Panc1 (cell line): Measurements from ENCODE around the gene KRTAP10-4. TPM values are rescaled to one million over a fixed set of nuclear protein-coding genes. Genes with fewer than 3 reads are reported as not detected.
"Not testable (repeated sequence)": the region's sequence is repeated elsewhere in the genome, so short reads cannot be mapped to it uniquely, and the experiment has no call there.

Experiments
- ATAC-seq: fragments of 200-7000 bp; cut with Tn5 transposase; 2 replicates; pipeline ENCODE4 v1.9.1; 2020; ENCODE audit warnings: mild to moderate bottlenecking, moderate library complexity
- BruUV-seq: library from RNA; stranded (reverse); fragments of 400-500 nt; replicated peaks from 2 replicates; lab custom pipeline; 2021; lab: Mats Ljungman, UMichigan
- CTCF ChIA-PET: fragments of 300-600 bp; sonication (Branson Sonifier 250); formaldehyde crosslinking; loops from one replicate; lab custom pipeline; 2022; ENCODE audit warnings: antibody characterized with exemption; lab: Charles Lee
- POLR2A ChIA-PET: fragments of 300-600 bp; sonication (Branson Sonifier 250); formaldehyde crosslinking; loops from one replicate; lab custom pipeline; 2022; ENCODE audit warnings: antibody characterized with exemption; lab: Charles Lee
- DNase-seq: peaks from one replicate; pipeline ENCODE4 v3.0.0-alpha.2; 2010; ENCODE audit warnings: low read depth, low spot score
- H3K27ac ChIP-seq: 2 replicates; pipeline ENCODE4 v1.5.1; 2011; ENCODE audit warnings: mild to moderate bottlenecking, low read length, inconsistent platforms
- H3K27me3 ChIP-seq: fragments of 200-500 bp; sonication (Bioruptor generic); 2 replicates; pipeline ENCODE4 v1.6.0; 2014; ENCODE audit warnings: low read length, inconsistent platforms; ENCODE audit not compliant: control insufficient read depth, insufficient read depth
- H3K36me3 ChIP-seq: fragments of 200-500 bp; sonication (Bioruptor generic); 2 replicates; pipeline ENCODE4 v1.5.1; 2014; ENCODE audit warnings: inconsistent platforms, mild to moderate bottlenecking, low read length, moderate library complexity; ENCODE audit not compliant: control insufficient read depth, insufficient read depth
- H3K4me1 ChIP-seq: 2 replicates; pipeline ENCODE4 v1.5.1; 2011; ENCODE audit warnings: inconsistent platforms, mild to moderate bottlenecking, low read length, moderate library complexity; ENCODE audit not compliant: control insufficient read depth, insufficient read depth
- H3K4me3 ChIP-seq, 2 experiments: 2 replicates each; pipeline ENCODE4 v1.5.1; 2011 to 2012; ENCODE audit warnings: low read depth in 2 of 2, low read length in 2 of 2, mild to moderate bottlenecking in 2 of 2, inconsistent platforms in 1 of 2, moderate library complexity in 1 of 2
- H3K9me3 ChIP-seq: fragments of 200-500 bp; sonication (Bioruptor generic); 2 replicates; pipeline ENCODE4 v1.5.1; 2014; ENCODE audit warnings: low read depth, mild to moderate bottlenecking, inconsistent platforms, low read length, moderate library complexity; ENCODE audit not compliant: control insufficient read depth, insufficient read depth
- CTCF ChIP-seq: fragments of 450-650 bp; IDR thresholded peaks from 2 replicates; pipeline ENCODE4 v1.5.1; 2017; ENCODE audit warnings: mild to moderate bottlenecking
- POLR2AphosphoS5 ChIP-seq: IDR thresholded peaks from 2 replicates; pipeline ENCODE4 v1.6.1; 2012; ENCODE audit warnings: mild to moderate bottlenecking, low read depth, low read length, moderate library complexity
- REST ChIP-seq, 2 experiments: IDR thresholded peaks; 2 replicates each; pipeline ENCODE4 v1.6.1; 2011 to 2012; ENCODE audit warnings: low read depth in 2 of 2, control low read depth in 1 of 2, low read length in 1 of 2, mild to moderate bottlenecking in 1 of 2, moderate library complexity in 1 of 2; ENCODE audit not compliant: insufficient read depth in 1 of 2
- SIN3A ChIP-seq: IDR thresholded peaks from 2 replicates; pipeline ENCODE4 v1.6.1; 2012; ENCODE audit warnings: low read depth, mild to moderate bottlenecking, low read length, moderate library complexity, borderline replicate concordance; ENCODE audit not compliant: insufficient read depth
- TCF7L2 ChIP-seq: IDR thresholded peaks from 2 replicates; pipeline ENCODE4 v1.6.1; 2011; ENCODE audit warnings: mild to moderate bottlenecking, low read depth, low read length, inconsistent platforms
- in situ Hi-C: cut with HindIII; loops from 2 replicates; pipeline ENCODE4 v1.10.0; 2016; ENCODE audit warnings: low sequenced_read_pairs, low pct_unique_long_range_greater_than_20kb
- intact Hi-C: fragments of 100-400 bp; cut with micrococcal nuclease; formaldehyde crosslinking; loops from one replicate; pipeline ENCODE4 v1.10.0; 2022; ENCODE audit not compliant: unreplicated experiment
- total RNA-seq: library from RNA; stranded (reverse); gene quantifications from one replicate; pipeline ENCODE4 v1.2.1, GENCODE V29; 2021; ENCODE audit not compliant: unreplicated experiment

The KRTAP10-4 gene
- total RNA-seq, 1 experiment from 2014 or later = not detected

DNA sequence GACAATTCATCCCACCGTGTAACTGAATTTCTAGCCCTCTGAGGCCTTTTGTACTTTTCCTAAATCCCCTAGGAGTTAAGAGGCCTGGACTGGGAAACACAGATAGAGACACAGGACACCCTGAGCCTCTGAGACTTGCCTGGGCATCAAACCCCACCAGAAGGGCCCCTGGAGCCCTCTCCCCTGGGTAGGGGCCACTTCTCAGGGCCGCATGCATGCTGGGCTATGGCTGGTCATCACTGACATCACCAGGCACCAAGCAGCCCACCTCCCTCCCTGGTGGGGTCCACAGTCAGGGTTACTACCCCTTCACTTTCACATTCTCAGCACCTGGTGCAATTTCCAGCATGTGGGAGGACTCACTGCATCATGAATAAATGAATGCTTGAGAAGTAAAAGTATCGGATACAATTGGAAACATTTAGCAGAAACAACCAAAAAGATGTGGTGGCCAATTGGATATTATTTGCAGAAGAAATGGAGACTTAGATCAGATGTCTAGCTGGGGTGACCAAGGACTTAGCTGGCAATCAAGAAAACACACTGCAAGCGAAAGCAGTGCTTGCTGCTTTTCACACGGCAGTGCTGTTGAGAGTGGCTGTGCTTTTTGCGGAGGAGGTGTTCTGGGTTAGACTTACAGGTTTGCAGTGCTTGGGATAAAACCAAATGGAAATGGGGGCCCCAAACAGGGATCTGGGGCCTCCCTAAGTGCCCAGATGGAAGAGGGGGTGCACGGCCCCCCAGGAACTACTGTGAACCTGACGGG is 25.9 kb downstream of the KRTAP10-4 start:
- H3K4me1 ChIP-seq = no peaks in the 10 kb centered on the region; the same call in none of the 2 replicates
- no TSS peak for BruUV-seq
- intact Hi-C loops (no loop called here), in situ Hi-C loops (no loop called here)
- H3K4me3 ChIP-seq = no peak overlapping the region
- H3K27me3 ChIP-seq = no peaks in the 10 kb centered on the region
- ChIA-PET CTCF (no interaction called here), POLR2A (no interaction called here)
- no peak overlapping the region for H3K27ac ChIP-seq
- ATAC-seq = no peak
- no peak for DNase-seq
- no peaks in the 10 kb centered on the region for H3K36me3 ChIP-seq
- TF ChIP-seq POLR2AphosphoS5 (no peak), SIN3A (no peak), REST (IDR thresholded peaks at IDR 0.05; ENCODE audit: insufficient read depth in 1 of 2, low read depth in 2 of 2, low read length in 1 of 2) (no peak), TCF7L2 (no peak), CTCF (no peak)
- no peaks in the 10 kb centered on the region for H3K9me3 ChIP-seq

DNA sequence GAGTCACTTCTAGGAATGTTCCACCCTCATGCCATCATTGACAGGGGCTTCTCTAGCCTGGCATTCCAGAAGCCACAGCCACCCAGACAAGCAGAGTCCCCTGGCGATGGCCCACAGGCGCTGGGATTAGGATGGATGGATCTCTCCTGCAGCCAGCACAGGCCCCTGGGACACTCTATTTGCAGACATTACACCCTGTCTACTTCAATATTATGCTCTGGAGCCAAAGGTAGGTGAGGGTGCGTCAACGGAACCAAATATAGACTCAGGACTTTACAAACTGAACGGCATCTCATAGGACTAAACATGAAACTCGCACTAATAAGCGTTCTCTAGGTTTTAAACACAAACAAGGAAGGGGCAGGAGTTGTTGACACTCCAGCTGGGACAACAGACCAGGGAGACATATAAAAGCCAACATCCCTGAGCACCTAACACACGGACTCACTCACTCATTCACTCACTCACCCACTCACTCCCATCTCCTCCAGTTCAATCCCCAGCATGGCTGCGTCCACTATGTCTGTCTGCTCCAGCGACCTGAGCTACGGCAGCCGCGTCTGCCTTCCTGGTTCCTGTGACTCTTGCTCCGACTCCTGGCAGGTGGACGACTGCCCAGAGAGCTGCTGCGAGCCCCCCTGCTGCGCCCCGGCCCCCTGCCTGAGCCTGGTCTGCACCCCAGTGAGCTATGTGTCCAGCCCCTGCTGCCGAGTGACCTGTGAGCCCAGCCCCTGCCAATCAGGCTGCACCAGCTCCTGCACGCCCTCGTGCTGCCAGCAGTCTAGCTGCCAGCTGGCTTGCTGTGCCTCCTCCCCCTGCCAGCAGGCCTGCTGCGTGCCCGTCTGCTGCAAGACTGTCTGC is 26.8 kb downstream of the KRTAP10-4 start, which contains the start of gene KRTAP10-7:
TSS of gene KRTAP10-7 (plus strand) at position 480 of the 861 bp plus-strand sequence. CDS start at position 505, 25 bp downstream.
- peak; percentile 31 for ATAC-seq
- in situ Hi-C loops, H3K27me3 ChIP-seq, H3K36me3 ChIP-seq, intact Hi-C loops, H3K4me3 ChIP-seq, BruUV-seq, H3K27ac ChIP-seq, POLR2A ChIA-PET, H3K4me1 ChIP-seq, H3K9me3 ChIP-seq, DNase-seq: not testable (repeated sequence)
- CTCF ChIA-PET = interaction anchor here (0.6 kb wide), 1 partner anchor 91 kb away, joined by 3 read pairs; no protein-coding TSS in a partner anchor
